Dermis blood vessel endothelial cell (primary cell): ENCODE results near the gene DOCK1. TPM values are rescaled to one million over a fixed set of nuclear protein-coding genes. Genes with fewer than 3 reads are reported as not detected.

Experiments
- DNase-seq: peaks from one replicate; pipeline ENCODE4 v3.0.0; 2010
- total RNA-seq: library from RNA; depleted of rRNA; stranded (reverse); fragments of >200 nt; gene quantifications from 2 replicates; pipeline ENCODE4 v1.2.3, GENCODE V29; 2014

The DOCK1 gene
- total RNA-seq, 1 donor from 2014 or later, result 124 TPM

GRCh38 chr10:127326883-127327282 lies 421.7 kb downstream of the DOCK1 start:
- DNase-seq, result no peak

- no peak for DNase-seq
Measured at GRCh38 chr10:127331696-127332095, 426.5 kb downstream of the DOCK1 start.

GRCh38 chr10:127332631-127333030 lies 427.4 kb downstream of the DOCK1 start:
- DNase-seq, result no peak

GRCh38 chr10:127337801-127338200 lies 432.6 kb downstream of the DOCK1 start:
- peak; percentile 44 for DNase-seq

DNA sequence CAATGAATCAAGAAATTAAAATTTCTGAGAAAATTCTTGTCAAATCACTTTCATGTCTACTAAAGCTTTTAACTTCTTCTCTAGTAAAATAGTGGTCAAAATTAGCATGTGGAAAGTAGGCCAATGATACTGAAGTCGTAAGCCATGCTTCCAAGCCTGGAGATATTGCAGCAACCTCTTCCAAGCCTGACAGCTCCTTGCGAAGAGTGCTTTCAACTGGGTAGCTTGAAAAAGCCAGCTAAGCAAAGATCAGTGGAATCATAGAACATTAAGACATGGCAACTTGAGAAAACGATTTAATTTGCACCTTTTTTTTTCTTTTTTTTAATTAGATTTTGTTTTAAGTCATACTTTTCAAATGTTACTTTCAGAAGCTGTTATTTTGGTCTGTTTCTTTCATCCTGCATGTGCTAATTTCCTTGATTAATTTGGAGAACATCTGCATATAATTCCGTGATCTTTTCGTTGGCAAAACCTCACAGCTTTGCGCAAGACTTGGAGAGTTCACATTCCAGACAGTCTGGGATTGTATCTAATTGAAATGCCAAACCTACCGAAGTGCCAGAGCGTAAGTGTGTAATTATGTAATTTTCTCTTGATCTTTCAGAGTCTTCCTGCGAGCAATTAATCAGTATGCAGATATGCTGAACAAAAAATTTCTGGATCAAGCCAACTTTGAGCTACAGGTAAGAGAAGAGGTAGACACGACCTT lies 433.3 kb downstream of the DOCK1 start:
- DNase-seq, result no peak

DNA sequence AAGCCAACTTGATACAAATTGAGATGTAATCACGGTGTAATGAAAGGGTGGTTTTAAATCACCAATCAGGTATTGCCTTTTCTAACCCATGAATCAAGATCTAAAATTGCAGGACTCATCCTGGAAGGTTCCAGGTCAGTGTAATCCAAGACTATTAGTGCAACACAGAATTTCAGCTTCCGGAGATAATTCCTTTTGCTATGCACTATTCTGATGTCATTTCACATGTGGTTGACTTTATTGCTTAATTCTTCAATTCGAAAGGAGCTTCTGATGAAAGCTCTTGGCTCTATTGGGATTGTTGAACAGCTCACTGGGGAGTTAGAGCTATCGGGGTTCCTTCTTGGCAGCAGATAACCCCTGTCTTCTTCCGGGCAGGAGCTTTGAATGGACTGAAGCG lies 438.6 kb downstream of the DOCK1 start:
- no peak for DNase-seq

GRCh38 chr10:127344346-127344745 lies 439.1 kb downstream of the DOCK1 start:
- DNase-seq, result no peak

DNA sequence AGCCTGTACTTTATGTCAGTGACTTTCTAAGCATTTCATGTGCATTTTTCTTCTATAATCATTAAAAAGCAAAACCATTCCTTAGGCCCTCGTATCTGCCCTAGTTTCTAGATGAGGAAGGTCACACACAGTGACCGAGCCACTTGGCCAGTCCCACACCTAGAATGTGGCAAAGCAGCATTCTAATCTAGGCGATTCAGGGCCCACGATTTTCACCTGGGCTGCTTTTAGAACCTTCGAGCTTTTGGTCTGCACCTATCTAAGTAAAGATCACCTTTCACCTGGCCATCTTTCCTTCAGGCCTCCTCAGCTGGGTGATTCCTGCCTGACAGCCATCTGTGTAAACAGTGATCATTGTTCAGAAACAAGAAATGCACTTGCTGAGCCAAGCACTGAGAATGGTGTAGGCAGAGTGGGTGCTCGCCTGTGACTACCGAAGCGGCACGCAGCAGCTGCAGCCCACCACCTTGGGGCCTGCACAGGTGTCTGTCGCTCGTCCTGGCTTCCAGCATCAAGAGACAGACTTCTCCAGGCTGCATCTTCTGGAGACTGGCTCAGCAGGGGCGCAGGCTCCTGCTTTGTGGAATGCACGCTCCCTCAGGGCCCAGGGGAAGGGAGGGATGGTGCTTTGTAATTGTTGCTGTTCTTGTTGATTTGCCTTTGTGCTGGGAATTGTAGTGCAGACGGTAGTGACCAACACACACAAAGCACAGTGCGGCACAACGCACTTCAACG lies 440.2 kb downstream of the DOCK1 start:
- no peak for DNase-seq

DNA sequence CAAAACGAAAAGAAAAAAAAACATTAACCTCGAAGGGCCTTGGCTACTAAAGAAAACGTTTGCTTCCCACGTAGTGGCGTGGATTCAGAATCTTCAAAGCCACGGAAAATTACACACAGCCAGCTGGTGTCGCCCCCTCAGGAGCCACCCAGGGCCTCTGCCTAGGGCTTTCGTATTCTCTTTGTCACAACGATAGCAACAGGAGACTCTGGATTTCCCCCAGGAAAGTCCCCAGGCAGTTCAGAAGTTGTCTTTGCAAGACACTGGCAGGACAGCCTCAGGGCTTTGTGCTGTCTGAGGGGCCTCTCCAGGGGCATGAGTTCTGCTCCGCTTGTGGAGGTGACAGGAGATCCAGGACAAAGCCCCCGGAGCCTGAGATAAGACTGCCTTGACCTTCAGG lies 441.4 kb downstream of the DOCK1 start:
- no peak for DNase-seq

- no peak for DNase-seq
Measured at GRCh38 chr10:127347202-127347959, 442.2 kb downstream of the DOCK1 start.

- no peak for DNase-seq
Measured at GRCh38 chr10:127349737-127350136, 444.5 kb downstream of the DOCK1 start.

DNA sequence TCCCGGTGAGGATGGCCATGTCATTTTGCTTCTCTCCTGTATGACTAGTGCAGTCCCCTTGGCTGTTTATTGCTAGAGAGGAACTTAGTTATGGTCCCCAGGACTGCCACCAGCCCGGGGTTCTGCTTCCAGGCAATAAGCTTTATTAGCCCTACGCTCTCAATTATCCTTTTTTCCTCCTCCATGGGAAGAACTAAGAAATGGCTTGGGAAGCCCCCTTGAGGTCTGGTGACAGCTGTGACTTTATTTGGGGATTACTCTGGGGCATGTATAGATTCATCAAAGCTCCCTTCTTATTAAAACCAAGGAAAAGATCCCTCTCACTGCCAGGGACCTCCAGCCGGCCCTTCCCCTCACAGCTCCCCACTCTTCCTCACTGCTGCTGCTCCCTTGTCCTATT lies 446.3 kb downstream of the DOCK1 start:
- no peak for DNase-seq

DNA sequence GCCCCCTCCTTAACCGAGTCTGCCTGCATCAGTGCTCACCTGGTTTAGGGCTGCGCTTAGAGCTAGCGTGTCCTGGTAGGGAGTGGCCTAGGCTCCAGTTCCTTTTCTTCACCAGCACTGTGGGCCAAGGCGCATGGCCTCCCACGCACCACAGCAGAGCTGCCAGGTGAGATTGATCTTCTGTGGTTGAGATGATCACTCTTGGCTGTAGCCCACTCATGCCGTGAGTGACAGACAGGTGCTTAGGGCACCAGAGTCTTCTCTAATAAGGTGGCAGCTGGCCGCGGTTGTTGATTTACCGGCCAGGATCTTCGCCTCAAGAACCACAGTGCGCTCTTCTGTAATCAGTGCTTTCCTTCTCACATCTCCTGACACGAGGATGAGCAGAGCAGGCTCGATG lies 448.3 kb downstream of the DOCK1 start:
- DNase-seq, result no peak

DNA sequence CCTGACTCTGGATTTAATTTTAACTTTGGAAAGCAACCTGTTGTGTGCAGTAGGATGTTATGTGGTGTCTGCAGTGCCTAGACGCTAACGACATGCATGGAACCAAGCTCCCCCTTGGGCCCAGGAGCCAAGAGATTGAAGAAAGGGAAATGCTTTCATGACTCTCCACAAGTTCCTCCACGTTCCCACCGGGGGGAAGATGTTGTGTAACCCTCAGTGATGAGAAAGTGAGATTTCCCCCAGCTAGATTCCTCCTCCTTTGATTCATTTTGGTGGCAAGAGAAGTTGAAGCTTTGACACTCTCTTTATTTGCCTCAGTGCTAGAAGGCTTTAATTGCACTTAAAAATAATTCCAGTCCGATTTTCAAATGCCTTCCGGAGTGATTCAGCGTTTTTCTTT lies 449.0 kb downstream of the DOCK1 start:
- no peak for DNase-seq

DNA sequence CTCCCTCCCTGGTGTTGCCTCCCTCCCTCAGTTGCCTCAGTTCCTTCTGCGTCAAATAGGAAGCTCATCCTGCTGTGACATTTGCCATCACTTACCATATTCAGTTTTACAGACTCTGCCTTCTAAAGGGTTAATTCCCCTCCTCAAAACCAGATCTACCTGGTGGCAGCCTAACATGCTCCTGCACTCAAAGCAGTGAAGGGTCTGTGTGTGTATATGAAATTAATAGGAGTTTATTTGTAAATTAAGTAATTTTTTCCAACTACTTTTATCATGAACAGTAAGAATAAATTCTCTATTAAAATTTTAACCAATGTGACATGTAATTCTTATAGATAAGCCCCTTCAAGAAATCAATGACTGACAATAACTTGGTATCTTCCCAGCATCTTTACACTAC lies 449.8 kb downstream of the DOCK1 start:
- peak; percentile 56 for DNase-seq

GRCh38 chr10:127356360-127356759 lies 451.1 kb downstream of the DOCK1 start:
- no peak for DNase-seq

DNA sequence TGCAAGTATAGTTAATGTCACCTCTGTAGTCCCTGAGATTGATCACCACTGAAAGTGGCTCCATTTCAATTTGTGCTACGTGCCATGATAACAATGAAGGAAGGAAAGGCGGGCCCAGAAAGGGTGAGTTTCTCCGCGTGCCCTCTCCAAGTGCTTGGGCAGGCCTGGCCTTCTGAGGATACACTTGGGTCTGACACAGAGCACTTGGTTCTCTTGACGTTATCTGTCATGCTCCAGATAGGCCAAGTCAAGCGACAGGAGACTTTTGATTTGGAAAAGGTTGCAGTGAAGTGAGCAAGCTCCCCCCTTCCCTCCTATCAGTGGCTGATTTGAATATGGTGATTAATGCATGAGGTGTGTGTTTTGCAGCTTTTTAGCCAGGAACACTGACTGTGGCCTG lies 452.0 kb downstream of the DOCK1 start:
- DNase-seq, result no peak

- no peak for DNase-seq
Measured at GRCh38 chr10:127358337-127358736, 453.1 kb downstream of the DOCK1 start.

- peak; percentile 13 for DNase-seq
Measured at GRCh38 chr10:127364034-127364433, 458.8 kb downstream of the DOCK1 start.

DNA sequence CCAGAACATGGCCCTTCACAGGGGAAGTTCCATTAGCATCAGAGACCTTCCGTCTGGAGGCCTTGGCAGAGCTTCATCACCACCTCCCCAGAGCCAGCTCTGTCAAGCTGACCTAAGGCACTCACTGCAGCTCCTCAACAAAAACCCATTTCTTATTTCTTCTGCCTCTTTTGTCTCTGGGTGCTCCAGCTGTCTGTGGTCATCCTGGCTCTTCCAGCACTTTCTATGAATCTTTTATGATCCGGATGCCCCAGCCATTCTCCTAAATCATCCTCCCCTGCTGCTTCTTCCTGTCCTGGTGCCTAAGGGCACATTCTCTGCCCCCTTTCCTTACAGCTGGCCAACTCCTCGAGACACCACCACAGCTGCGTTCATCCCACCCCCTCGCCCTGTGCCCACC lies 462.9 kb downstream of the DOCK1 start:
- DNase-seq, result no peak

DNA sequence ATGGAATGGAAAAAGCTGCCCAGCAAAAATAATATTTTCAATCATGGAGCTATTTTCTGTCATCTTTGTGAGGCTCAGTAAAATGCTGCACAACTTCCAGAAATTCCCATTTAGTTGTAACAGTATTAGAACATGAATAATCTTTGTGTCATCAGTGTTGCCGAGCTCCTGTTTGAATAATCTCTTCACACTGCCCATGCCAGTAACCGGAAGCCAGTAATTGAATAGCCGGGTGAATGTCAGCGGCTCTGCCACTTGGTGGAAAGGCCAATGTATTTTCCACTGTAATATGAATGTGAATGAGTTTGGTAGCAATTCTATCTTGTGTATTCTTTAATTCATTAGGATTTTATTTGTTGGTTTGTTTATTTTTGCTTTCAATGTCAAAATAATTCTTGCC lies 463.7 kb downstream of the DOCK1 start:
- peak; percentile 65 for DNase-seq

DNA sequence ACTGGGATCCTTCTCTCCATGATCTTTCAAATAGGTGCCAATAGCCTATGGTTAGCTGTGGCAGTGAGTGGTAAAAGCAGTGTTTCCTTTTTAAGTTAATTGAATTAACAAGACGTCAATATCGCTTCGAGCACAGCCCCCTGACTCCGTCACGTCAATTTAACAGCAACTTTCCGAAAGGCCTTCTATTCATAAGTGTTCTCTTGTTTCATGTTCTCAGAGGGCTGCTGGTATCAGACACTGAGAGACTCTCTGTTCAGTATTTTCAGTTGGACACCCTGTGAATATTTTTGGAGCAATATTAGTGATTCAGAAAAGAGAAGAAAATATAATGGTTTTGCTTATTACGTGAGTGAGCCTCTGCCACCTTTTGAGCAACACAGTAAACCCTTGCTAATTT lies 465.4 kb downstream of the DOCK1 start:
- DNase-seq, result no peak

DNA sequence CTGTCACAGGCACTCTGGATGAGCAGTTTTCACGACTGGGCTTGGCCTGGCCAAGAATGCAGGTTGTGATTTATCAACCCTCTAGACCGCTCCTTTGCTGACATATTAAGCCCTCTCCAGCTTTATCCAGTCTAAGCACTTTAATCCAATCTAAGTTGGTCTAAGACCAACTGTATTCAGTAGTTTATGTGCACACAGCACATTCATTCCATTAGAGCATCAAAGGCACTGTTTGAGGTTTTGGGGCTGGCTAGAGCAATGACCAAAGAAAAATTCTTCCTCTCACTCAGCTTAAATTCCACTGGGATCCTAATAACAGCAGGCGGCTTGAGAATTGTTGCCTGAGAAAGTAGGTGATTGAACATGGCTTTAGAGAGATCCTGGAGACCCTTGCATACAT lies 467.1 kb downstream of the DOCK1 start:
- DNase-seq, result no peak
